AG20443 (cell line): Measurements from ENCODE around the gene CAPRIN2.

Experiments used
- DNase-seq: peaks from one replicate; pipeline ENCODE4 v3.0.0; 2012; ENCODE audit warnings: low spot score, mixed read lengths

Gene CAPRIN2

GRCh38 chr12:30700216-30700900 lies 54.4 kb downstream of the CAPRIN2 start:
- no peak for DNase-seq

GRCh38 chr12:30698346-30698745 lies 56.4 kb downstream of the CAPRIN2 start:
- DNase-seq = no peak

GRCh38 chr12:30696943-30697342 lies 57.8 kb downstream of the CAPRIN2 start:
- no peak for DNase-seq

- no peak for DNase-seq
Observed at GRCh38 chr12:30696486-30696885, 58.3 kb downstream of the CAPRIN2 start.

- DNase-seq = no peak
Observed at GRCh38 chr12:30696103-30696408, 58.7 kb downstream of the CAPRIN2 start.

- DNase-seq = peak; percentile 96
Observed at GRCh38 chr12:30695199-30696102, 59.3 kb downstream of the CAPRIN2 start, which contains the start of gene IPO8. IPO8 (minus strand) TSS chr12:30695869; CDS start chr12:30695647, 222 bp downstream.

- peak; percentile 51 for DNase-seq
Observed at GRCh38 chr12:30694412-30695198, 60.1 kb downstream of the CAPRIN2 start.

- peak; percentile 55 for DNase-seq
Observed at GRCh38 chr12:30692470-30692869, 62.3 kb downstream of the CAPRIN2 start.

GRCh38 chr12:30691122-30691879 lies 63.5 kb downstream of the CAPRIN2 start:
- peak; percentile 83 for DNase-seq

- no peak for DNase-seq
Observed at GRCh38 chr12:30687265-30687986, 67.3 kb downstream of the CAPRIN2 start.

- DNase-seq = no peak
Observed at GRCh38 chr12:30679241-30679640, 75.5 kb downstream of the CAPRIN2 start.

GRCh38 chr12:30678221-30678620 lies 76.5 kb downstream of the CAPRIN2 start:
- DNase-seq = no peak

- DNase-seq = no peak
Observed at GRCh38 chr12:30661210-30661609, 93.5 kb downstream of the CAPRIN2 start.
